GM23338 (cell line): Measurements from ENCODE around the gene PADI1. TPM values are rescaled to one million over a fixed set of nuclear protein-coding genes. Genes with fewer than 3 reads are reported as not detected.

ENCODE experiments used
- ATAC-seq: fragments of 200-7000 bp; cut with Tn5 transposase; 3 replicates; pipeline ENCODE4 v1.9.1; 2020
- DNase-seq: peaks from one replicate; pipeline ENCODE4 v3.0.0-alpha.2; 2015; ENCODE audit warnings: low spot score
- H2AFZ ChIP-seq: fragments of 200-600 bp; sonication (generic); 2 replicates; pipeline ENCODE4 v1.8.0; 2016; ENCODE audit warnings: antibody characterized with exemption, mild to moderate bottlenecking, moderate library complexity
- H3F3A ChIP-seq: fragments of 200-600 bp; sonication (generic); replicated peaks from 2 replicates; pipeline ENCODE4 v1.8.0; 2017; ENCODE audit warnings: antibody characterized with exemption, mixed run types, low read depth
- H3K27ac ChIP-seq: fragments of 200-600 bp; sonication (generic); 2 replicates; pipeline ENCODE4 v1.6.1; 2016; ENCODE audit warnings: low read depth
- H3K27me3 ChIP-seq: fragments of 200-600 bp; sonication (generic); 2 replicates; pipeline ENCODE4 v1.8.0; 2016; ENCODE audit warnings: mild to moderate bottlenecking, mixed run types, moderate library complexity; ENCODE audit not compliant: insufficient read depth
- H3K36me3 ChIP-seq: fragments of 200-600 bp; sonication (generic); 2 replicates; pipeline ENCODE4 v1.8.0; 2016; ENCODE audit warnings: mild to moderate bottlenecking; ENCODE audit not compliant: insufficient read depth
- H3K4me1 ChIP-seq: fragments of 200-600 bp; sonication (generic); 2 replicates; pipeline ENCODE4 v1.8.0; 2016; ENCODE audit warnings: mild to moderate bottlenecking, moderate library complexity; ENCODE audit not compliant: insufficient read depth
- H3K4me2 ChIP-seq: fragments of 200-600 bp; sonication (generic); 2 replicates; pipeline ENCODE4 v1.7.1; 2017; ENCODE audit warnings: mixed run types
- H3K4me3 ChIP-seq: fragments of 200-600 bp; sonication (generic); 2 replicates; pipeline ENCODE4 v1.6.1; 2016; ENCODE audit warnings: mixed run types
- H3K79me2 ChIP-seq: fragments of 200-600 bp; sonication (generic); replicated peaks from 2 replicates; pipeline ENCODE4 v1.8.0; 2017; ENCODE audit warnings: mild to moderate bottlenecking; ENCODE audit not compliant: insufficient read depth
- H3K9me2 ChIP-seq: fragments of 200-600 bp; sonication (generic); 2 replicates; pipeline ENCODE4 v1.8.0; 2017; ENCODE audit not compliant: insufficient read depth
- H4K20me1 ChIP-seq: fragments of 200-600 bp; sonication (generic); replicated peaks from 2 replicates; pipeline ENCODE4 v1.8.0; 2017; ENCODE audit warnings: mild to moderate bottlenecking; ENCODE audit not compliant: insufficient read depth
- H3K27ac Mint-ChIP-seq: 2 replicates; pipeline ENCODE4 v1.8.0; 2020; ENCODE audit warnings: inconsistent platforms, mild to moderate bottlenecking, moderate library complexity, mixed read lengths
- H3K27me3 Mint-ChIP-seq: 3 replicates; pipeline ENCODE4 v1.8.0; 2022; ENCODE audit warnings: low read depth, mild to moderate bottlenecking, moderate library complexity, mixed read lengths, inconsistent platforms; ENCODE audit not compliant: insufficient read depth, poor library complexity
- H3K36me3 Mint-ChIP-seq: 3 replicates; pipeline ENCODE4 v1.8.0; 2021; ENCODE audit warnings: low read depth, mild to moderate bottlenecking, inconsistent platforms, moderate library complexity, mixed read lengths
- H3K4me1 Mint-ChIP-seq: 3 replicates; pipeline ENCODE4 v1.8.0; 2020; ENCODE audit warnings: mild to moderate bottlenecking, inconsistent platforms, mixed read lengths
- H3K4me3 Mint-ChIP-seq: 3 replicates; pipeline ENCODE4 v1.8.0; 2021; ENCODE audit warnings: moderate library complexity, mild to moderate bottlenecking, inconsistent platforms, mixed read lengths
- H3K9me3 Mint-ChIP-seq: 3 replicates; pipeline ENCODE4 v1.8.0; 2020; ENCODE audit warnings: moderate library complexity, mild to moderate bottlenecking, inconsistent platforms, mixed read lengths
- CREB1 ChIP-seq: fragments of 250-450 bp; sonication (Bioruptor Pico); IDR thresholded peaks from 2 replicates; pipeline ENCODE4 v1.5.0; 2020; ENCODE audit warnings: low read depth, mild to moderate bottlenecking, moderate library complexity
- CTCF ChIP-seq, 2 experiments: fragments of 200-600 bp in 1 of 2; sonication (generic) in 1 of 2; conservative IDR thresholded peaks; 2 replicates each; pipeline versions ENCODE4 v1.5.1 to v1.6.1; 2016 to 2017; ENCODE audit warnings: antibody characterized with exemption in 2 of 2, low read depth in 2 of 2, mild to moderate bottlenecking in 2 of 2, moderate library complexity in 1 of 2
- ETS1 ChIP-seq: IDR thresholded peaks from 2 replicates; pipeline ENCODE4 v1.6.1; 2016; ENCODE audit warnings: antibody characterized with exemption
- EZH2 ChIP-seq: fragments of 200-600 bp; sonication (generic); IDR thresholded peaks from one replicate; pipeline ENCODE4 v1.8.0; 2017; ENCODE audit warnings: antibody characterized with exemption, mild to moderate bottlenecking, low read depth; ENCODE audit not compliant: unreplicated experiment
- EZH2phosphoT487 ChIP-seq: fragments of 200-600 bp; sonication (generic); IDR thresholded peaks from one replicate; pipeline ENCODE4 v1.8.1; 2018; ENCODE audit warnings: antibody characterized with exemption; ENCODE audit not compliant: unreplicated experiment
- JUNB ChIP-seq: IDR thresholded peaks from one replicate; pipeline ENCODE4 v1.6.1; 2016; ENCODE audit warnings: antibody characterized with exemption; ENCODE audit not compliant: unreplicated experiment
- NANOG ChIP-seq: IDR thresholded peaks from 2 replicates; pipeline ENCODE4 v1.6.1; 2016; ENCODE audit warnings: antibody characterized with exemption, borderline replicate concordance
- POLR2AphosphoS5 ChIP-seq: IDR thresholded peaks from 2 replicates; pipeline ENCODE4 v1.6.1; 2016; ENCODE audit warnings: antibody characterized with exemption, low read depth
- REST ChIP-seq: IDR thresholded peaks from one replicate; pipeline ENCODE4 v1.6.1; 2018; ENCODE audit warnings: antibody characterized with exemption; ENCODE audit not compliant: unreplicated experiment
- STAT1 ChIP-seq: IDR thresholded peaks from one replicate; pipeline ENCODE4 v1.6.1; 2016; ENCODE audit warnings: antibody characterized with exemption; ENCODE audit not compliant: unreplicated experiment
- ZNF114 ChIP-seq: fragments of 250-450 bp; sonication (Bioruptor Pico); IDR thresholded peaks from 2 replicates; pipeline ENCODE4 v1.5.0; 2020; ENCODE audit warnings: mild to moderate bottlenecking, moderate library complexity
- ZNF331 ChIP-seq: fragments of 250-450 bp; sonication (Bioruptor Pico); IDR thresholded peaks from 2 replicates; pipeline ENCODE4 v1.5.0; 2020; ENCODE audit warnings: low read depth, mild to moderate bottlenecking, moderate library complexity
- ZNF462 ChIP-seq: fragments of 250-450 bp; sonication (Bioruptor Pico); IDR thresholded peaks from 2 replicates; pipeline ENCODE4 v1.5.0; 2020; ENCODE audit warnings: mild to moderate bottlenecking, moderate library complexity
- polyA plus RNA-seq: library from polyadenylated mRNA; unstranded; fragments of >200 nt; fragmentation: Nextera tagmentation; extraction: Ambion mirVana; gene quantifications from 2 replicates; pipeline ENCODE4 v1.2.1, GENCODE V29; 2016
- total RNA-seq: library from RNA; depleted of rRNA; stranded (reverse); fragments of >200 nt; shearing (Covaris generic); gene quantifications from 2 replicates; pipeline ENCODE4 v1.2.3, GENCODE V29; 2014

Gene PADI1
- total and polyA plus RNA-seq, 2 experiments from 2014 or later, result 0.26 to 0.28 TPM

GRCh38 chr1:17280894-17281293 lies 76.0 kb downstream of the PADI1 start:
- Mint-ChIP-seq H3K4me1 (no peaks in the 10 kb centered on the region), H3K4me3 (no peak overlapping the region), H3K27ac (no peak overlapping the region), H3K36me3 (no peaks in the 10 kb centered on the region), H3K27me3 (peaks cover 4% of the 10 kb centered on the region), H3K9me3 (no peaks in the 10 kb centered on the region)
- no peak for DNase-seq
- no peak overlapping the region for H3K4me3 ChIP-seq
- H3K9me2 ChIP-seq, result no peaks in the 10 kb centered on the region
- H3K36me3 ChIP-seq, result no peaks in the 10 kb centered on the region
- no peaks in the 10 kb centered on the region for H3K79me2 ChIP-seq
- TF ChIP-seq ZNF462 (no peak), ZNF114 (no peak), EZH2phosphoT487 (no peak), CTCF (conservative IDR thresholded peaks at IDR 0.05; ENCODE audit: low read depth in 2 of 2) (no peak), CREB1 (CRISPR knock-in tag) (no peak), ZNF331 (no peak), EZH2 (no peak), POLR2AphosphoS5 (no peak), NANOG (no peak), STAT1 (no peak), JUNB (no peak), ETS1 (no peak), REST (no peak)
- H3K4me2 ChIP-seq, result no peak overlapping the region
- no peaks in the 10 kb centered on the region for H3K4me1 ChIP-seq
- no peaks in the 10 kb centered on the region for H3F3A ChIP-seq
- H3K27me3 ChIP-seq, result no peaks in the 10 kb centered on the region
- ATAC-seq, result no peak
- H4K20me1 ChIP-seq, result no peaks in the 10 kb centered on the region
- H3K27ac ChIP-seq, result no peak overlapping the region
- H2AFZ ChIP-seq, result no peak overlapping the region
